ENCODE results near the gene MAB21L1. TPM values are rescaled to one million over a fixed set of nuclear protein-coding genes. Genes with fewer than 3 reads are reported as not detected.

Gene MAB21L1
- total RNA-seq, 1 donor = 3.7 TPM

- TF ChIP-seq CTCF (IDR thresholded peaks at IDR 0.05; ENCODE audit: insufficient read depth, low read length) = no peak
- peak; percentile 38 for DNase-seq (ENCODE audit: low read depth)
- no peak overlapping the region for H3K4me3 ChIP-seq (ENCODE audit: low read depth, low read length)
These were observed 20.4 kb upstream of the MAB21L1 start for GRCh38 chr13:35496761-35497386.

- H3K4me3 ChIP-seq (ENCODE audit: low read depth, low read length) = no peak overlapping the region
- no peak for DNase-seq (ENCODE audit: low read depth)
- no peak for TF ChIP-seq CTCF (IDR thresholded peaks at IDR 0.05; ENCODE audit: insufficient read depth, low read length)
These were observed 19.5 kb upstream of the MAB21L1 start for GRCh38 chr13:35496006-35496405.

- H3K4me3 ChIP-seq (ENCODE audit: low read depth, low read length) = no peak overlapping the region
- no peak for DNase-seq (ENCODE audit: low read depth)
- TF ChIP-seq CTCF (IDR thresholded peaks at IDR 0.05; ENCODE audit: insufficient read depth, low read length) = no peak
These were observed 12.6 kb upstream of the MAB21L1 start for GRCh38 chr13:35489050-35489449.

GRCh38 chr13:35485424-35485823 is 8.9 kb upstream of the MAB21L1 start:
- no peak overlapping the region for H3K4me3 ChIP-seq (ENCODE audit: low read depth, low read length)
- no peak for DNase-seq (ENCODE audit: low read depth)
- TF ChIP-seq CTCF (IDR thresholded peaks at IDR 0.05; ENCODE audit: insufficient read depth, low read length) = no peak

GRCh38 chr13:35484384-35484783 is 7.9 kb upstream of the MAB21L1 start:
- TF ChIP-seq CTCF (IDR thresholded peaks at IDR 0.05; ENCODE audit: insufficient read depth, low read length) = no peak
- H3K4me3 ChIP-seq (ENCODE audit: low read depth, low read length) = no peak overlapping the region
- no peak for DNase-seq (ENCODE audit: low read depth)

- no peak for TF ChIP-seq CTCF (IDR thresholded peaks at IDR 0.05; ENCODE audit: insufficient read depth, low read length)
- no peak for DNase-seq (ENCODE audit: low read depth)
- H3K4me3 ChIP-seq (ENCODE audit: low read depth, low read length) = no peak overlapping the region
These were observed 7.3 kb upstream of the MAB21L1 start for GRCh38 chr13:35483761-35484160.

- no peak for TF ChIP-seq CTCF (IDR thresholded peaks at IDR 0.05; ENCODE audit: insufficient read depth, low read length)
- no peak overlapping the region for H3K4me3 ChIP-seq (ENCODE audit: low read depth, low read length)
- DNase-seq (ENCODE audit: low read depth) = no peak
These were observed 6.0 kb upstream of the MAB21L1 start for GRCh38 chr13:35482527-35482926.
